Trophoblast cell (in vitro differentiated cells and primary cell): ENCODE measurements around the gene IMPG2.

Source experiments
- DNase-seq, 2 donors: peaks; one replicate each; pipeline ENCODE4 v3.0.0-alpha.2; 2016
- H2AFZ ChIP-seq: 2 replicates; pipeline ENCODE4 v1.6.1; 2013; ENCODE audit warnings: low read length, moderate library complexity, mild to moderate bottlenecking; ENCODE audit not compliant: insufficient read depth, poor library complexity
- H2AK5ac ChIP-seq: 2 replicates; pipeline ENCODE4 v1.6.1; 2013; ENCODE audit warnings: mild to moderate bottlenecking, low read length
- H2BK120ac ChIP-seq: 2 replicates; pipeline ENCODE4 v1.6.1; 2013; ENCODE audit warnings: low read length, mild to moderate bottlenecking, moderate library complexity; ENCODE audit not compliant: insufficient read depth, poor library complexity
- H2BK12ac ChIP-seq: 2 replicates; pipeline ENCODE4 v1.6.1; 2013; ENCODE audit warnings: mild to moderate bottlenecking, low read length, moderate library complexity
- H2BK5ac ChIP-seq: 2 replicates; pipeline ENCODE4 v1.6.1; 2013; ENCODE audit warnings: low read length, low read depth, moderate library complexity, mild to moderate bottlenecking; ENCODE audit not compliant: poor library complexity
- H3K14ac ChIP-seq: 2 replicates; pipeline ENCODE4 v1.6.1; 2013; ENCODE audit warnings: mild to moderate bottlenecking, low read length
- H3K18ac ChIP-seq: 2 replicates; pipeline ENCODE4 v1.6.1; 2013; ENCODE audit warnings: mild to moderate bottlenecking, low read length
- H3K23ac ChIP-seq: 2 replicates; pipeline ENCODE4 v1.6.1; 2013; ENCODE audit warnings: low read length
- H3K27ac ChIP-seq: 2 replicates; pipeline ENCODE4 v1.5.1; 2013; ENCODE audit warnings: low read depth, mild to moderate bottlenecking, inconsistent platforms, low read length, moderate library complexity
- H3K27me3 ChIP-seq: 2 replicates; pipeline ENCODE4 v1.6.1; 2013; ENCODE audit warnings: inconsistent platforms, mild to moderate bottlenecking, low read length, moderate library complexity; ENCODE audit not compliant: insufficient read depth
- H3K36me3 ChIP-seq, 2 experiments: 1 replicate in 1 of 2; 2 replicates in 1 of 2; pipeline ENCODE4 v1.6.1; 2013; ENCODE audit warnings: low read length in 2 of 2, mild to moderate bottlenecking in 2 of 2, moderate library complexity in 1 of 2; ENCODE audit not compliant: insufficient read depth in 2 of 2, control insufficient read depth in 1 of 2
- H3K4ac ChIP-seq: 2 replicates; pipeline ENCODE4 v1.6.1; 2013; ENCODE audit warnings: low read depth, mild to moderate bottlenecking, low read length, moderate library complexity
- H3K4me1 ChIP-seq, 2 experiments: 1 replicate in 1 of 2; 2 replicates in 1 of 2; pipeline ENCODE4 v1.6.1; 2013; ENCODE audit warnings: low read length in 2 of 2, mild to moderate bottlenecking in 2 of 2, moderate library complexity in 1 of 2; ENCODE audit not compliant: insufficient read depth in 2 of 2, control insufficient read depth in 1 of 2
- H3K4me2 ChIP-seq: 2 replicates; pipeline ENCODE4 v1.6.1; 2013; ENCODE audit warnings: inconsistent platforms, mild to moderate bottlenecking, low read length, moderate library complexity
- H3K4me3 ChIP-seq: 2 replicates; pipeline ENCODE4 v1.5.1; 2013; ENCODE audit warnings: mild to moderate bottlenecking, low read depth, low read length, inconsistent platforms
- H3K79me1 ChIP-seq: one replicate; pipeline ENCODE4 v1.6.1; 2013; ENCODE audit warnings: low read length
- H3K79me2 ChIP-seq: 2 replicates; pipeline ENCODE4 v1.6.1; 2013; ENCODE audit warnings: low read length, mild to moderate bottlenecking; ENCODE audit not compliant: control insufficient read depth, insufficient read depth, poor library complexity
- H3K9ac ChIP-seq: 2 replicates; pipeline ENCODE4 v1.6.1; 2013; ENCODE audit warnings: mild to moderate bottlenecking, low read length
- H3K9me3 ChIP-seq: 2 replicates; pipeline ENCODE4 v1.6.1; 2013; ENCODE audit warnings: low read depth, mild to moderate bottlenecking, control low read depth, inconsistent platforms, low read length; ENCODE audit not compliant: insufficient read depth
- H4K12ac ChIP-seq: 2 replicates; pipeline ENCODE4 v1.6.1; 2013; ENCODE audit warnings: low read depth, mild to moderate bottlenecking, low read length, moderate library complexity
- H4K8ac ChIP-seq: 2 replicates; pipeline ENCODE4 v1.6.1; 2013; ENCODE audit warnings: low read depth, mild to moderate bottlenecking, low read length, moderate library complexity
- H4K91ac ChIP-seq: one replicate; pipeline ENCODE4 v1.6.1; 2013; ENCODE audit warnings: low read depth, mild to moderate bottlenecking, low read length, moderate library complexity
- WGBS: extraction: QIAGEN DNeasy Blood & Tissue Kit; methylation state at CpG from one replicate; pipeline ENCODE4 v1.1.7; 2013; ENCODE audit warnings: missing lambda C conversion rate; ENCODE audit not compliant: insufficient read length, insufficient coverage; ENCODE audit errors: extremely low coverage; 5-methylcytosine and 5-hydroxymethylcytosine counted together

IMPG2 gene

DNA sequence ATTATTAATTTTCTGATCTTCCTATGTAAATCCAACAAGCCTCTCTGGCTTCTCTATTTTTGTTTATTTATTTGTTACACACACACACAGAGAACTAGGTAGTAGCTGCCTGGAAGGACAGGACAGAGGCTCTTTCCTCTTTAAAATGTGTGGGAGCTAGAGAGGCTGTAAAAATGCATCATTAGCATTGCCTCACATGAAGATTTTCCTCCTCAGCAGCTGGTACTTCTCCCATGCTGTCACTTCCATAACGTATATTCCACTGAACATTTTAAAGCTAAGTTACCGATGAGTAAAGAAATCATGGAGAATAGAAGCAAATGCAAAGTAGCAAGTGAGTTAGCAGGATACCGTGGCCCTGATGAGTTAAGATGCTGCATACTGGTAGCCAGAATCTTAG is 63.9 kb downstream of the IMPG2 start:
- no peak overlapping the region for H2BK12ac ChIP-seq
- no peak overlapping the region for H2AFZ ChIP-seq
- H2AK5ac ChIP-seq: no peak overlapping the region
- no peak overlapping the region for H3K18ac ChIP-seq
- no peak overlapping the region for H4K91ac ChIP-seq
- no peak overlapping the region for H2BK120ac ChIP-seq
- H4K12ac ChIP-seq: no peak overlapping the region
- no peak overlapping the region for H4K8ac ChIP-seq
- DNase-seq: no peak
- no peaks in the 10 kb centered on the region for H3K27me3 ChIP-seq
- no peaks in the 10 kb centered on the region for H3K4me1 ChIP-seq
- WGBS: no CpG with 5 or more reads among the region's 3 CpGs
- no peak overlapping the region for H3K9ac ChIP-seq
- no peaks in the 10 kb centered on the region for H3K9me3 ChIP-seq
- H3K23ac ChIP-seq: no peak overlapping the region
- no peak overlapping the region for H3K4me2 ChIP-seq
- no peak overlapping the region for H3K4me3 ChIP-seq
- H3K14ac ChIP-seq: no peak overlapping the region
- no peaks in the 10 kb centered on the region for H3K79me2 ChIP-seq
- no peak overlapping the region for H3K27ac ChIP-seq
- H2BK5ac ChIP-seq: no peak overlapping the region
- H3K4ac ChIP-seq: no peak overlapping the region
- H3K36me3 ChIP-seq: no peaks in the 10 kb centered on the region
- no peaks in the 10 kb centered on the region for H3K79me1 ChIP-seq

GRCh38 chr3:101255441-101255840 is 64.9 kb downstream of the IMPG2 start:
- Histone ChIP-seq H2BK12ac (no peak overlapping the region), H3K23ac (no peak overlapping the region), H3K14ac (no peak overlapping the region), H3K27ac (no peak overlapping the region), H3K18ac (no peak overlapping the region), H3K9ac (no peak overlapping the region), H4K8ac (no peak overlapping the region), H4K12ac (no peak overlapping the region), H2BK120ac (no peak overlapping the region), H3K27me3 (no peaks in the 10 kb centered on the region), H2BK5ac (no peak overlapping the region), H3K4me2 (no peak overlapping the region), H3K4me1 (no peaks in the 10 kb centered on the region), H4K91ac (no peak overlapping the region), H3K9me3 (no peaks in the 10 kb centered on the region), H3K79me2 (no peaks in the 10 kb centered on the region), H3K4me3 (no peak overlapping the region), H2AK5ac (no peak overlapping the region), H3K79me1 (no peaks in the 10 kb centered on the region), H3K36me3 (no peaks in the 10 kb centered on the region), H3K4ac (no peak overlapping the region), H2AFZ (no peak overlapping the region)
- peak in 1 of 2 donors; percentile 6 for DNase-seq
- WGBS: no CpG with 5 or more reads among the region's 2 CpGs

- Histone ChIP-seq H3K4me3 (no peak overlapping the region), H3K23ac (no peak overlapping the region), H3K9me3 (no peaks in the 10 kb centered on the region), H3K4me2 (no peak overlapping the region), H2BK12ac (no peak overlapping the region), H4K91ac (no peak overlapping the region), H2BK5ac (no peak overlapping the region), H2BK120ac (no peak overlapping the region), H3K79me1 (no peaks in the 10 kb centered on the region), H4K12ac (no peak overlapping the region), H3K27ac (no peak overlapping the region), H2AK5ac (no peak overlapping the region), H3K4me1 (no peaks in the 10 kb centered on the region), H3K36me3 (no peaks in the 10 kb centered on the region), H3K27me3 (no peaks in the 10 kb centered on the region), H3K79me2 (no peaks in the 10 kb centered on the region), H4K8ac (no peak overlapping the region), H3K4ac (no peak overlapping the region), H2AFZ (no peak overlapping the region), H3K9ac (no peak overlapping the region), H3K14ac (no peak overlapping the region), H3K18ac (no peak overlapping the region)
- DNase-seq: no peak
- no CpG with 5 or more reads among the region's 3 CpGs for WGBS
Measured at GRCh38 chr3:101253396-101253795, 67.0 kb downstream of the IMPG2 start.

DNA sequence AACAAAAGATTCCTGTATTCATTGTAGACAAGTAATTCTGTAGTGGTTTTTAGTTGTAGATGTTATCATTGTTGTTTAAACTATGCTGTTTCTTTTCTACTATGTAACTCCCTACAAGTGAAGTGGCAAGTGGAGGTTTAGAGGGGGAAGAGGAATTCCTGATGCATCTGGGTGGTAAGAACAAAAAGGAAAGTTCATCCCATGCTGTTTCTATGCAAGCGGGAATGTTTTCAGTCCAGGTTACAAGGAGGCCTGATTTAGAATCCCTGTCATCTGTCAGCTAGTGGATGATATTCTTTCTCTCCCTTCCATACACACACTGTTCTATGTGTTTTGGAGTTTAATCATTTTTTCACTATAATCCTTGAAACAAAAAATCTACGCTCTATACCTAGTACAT is 67.4 kb downstream of the IMPG2 start:
- Histone ChIP-seq H3K4me1 (no peaks in the 10 kb centered on the region), H3K79me2 (no peaks in the 10 kb centered on the region), H3K23ac (no peak overlapping the region), H3K4ac (no peak overlapping the region), H3K4me2 (no peak overlapping the region), H3K36me3 (no peaks in the 10 kb centered on the region), H4K12ac (no peak overlapping the region), H3K79me1 (no peaks in the 10 kb centered on the region), H2AK5ac (no peak overlapping the region), H2BK120ac (no peak overlapping the region), H3K9ac (no peak overlapping the region), H2AFZ (no peak overlapping the region), H2BK12ac (no peak overlapping the region), H3K9me3 (no peaks in the 10 kb centered on the region), H3K18ac (no peak overlapping the region), H3K4me3 (no peak overlapping the region), H4K8ac (no peak overlapping the region), H3K27me3 (no peaks in the 10 kb centered on the region), H2BK5ac (no peak overlapping the region), H3K14ac (no peak overlapping the region), H4K91ac (no peak overlapping the region), H3K27ac (no peak overlapping the region)
- DNase-seq: no peak
- WGBS: no CpG with 5 or more reads among the region's 2 CpGs
